MCF 10A (cell line): ENCODE results near the gene CFAP46. TPM values are rescaled to one million over a fixed set of nuclear protein-coding genes. Genes with fewer than 3 reads are reported as not detected.

Experiments
- BruUV-seq: library from RNA; stranded (reverse); fragments of 400-500 nt; replicated peaks from 2 replicates; lab custom pipeline; 2021; lab: Mats Ljungman, UMichigan
- CTCF ChIA-PET: fragments of 300-600 bp; sonication (Branson Sonifier 250); formaldehyde crosslinking; extraction: SDS; loops from one replicate; lab custom pipeline; 2021; ENCODE audit warnings: antibody characterized with exemption, inconsistent platforms; lab: Yijun Ruan, JAX
- POLR2A ChIA-PET: fragments of 300-600, 350-650 bp; sonication (Branson Sonifier 250); formaldehyde crosslinking; extraction: SDS; loops from one replicate; lab custom pipeline; 2020; ENCODE audit warnings: antibody characterized with exemption, inconsistent platforms; lab: Yijun Ruan, JAX
- DNase-seq: peaks from one replicate; pipeline ENCODE4 v3.0.0-alpha.2; 2018; ENCODE audit not compliant: unreplicated experiment
- H3K27ac Mint-ChIP-seq: one replicate; pipeline ENCODE4 v1.8.0; 2022; ENCODE audit warnings: mild to moderate bottlenecking, low read depth, mixed read lengths; ENCODE audit not compliant: unreplicated experiment
- H3K27me3 Mint-ChIP-seq: one replicate; pipeline ENCODE4 v1.8.0; 2022; ENCODE audit warnings: mixed read lengths; ENCODE audit not compliant: insufficient read depth, unreplicated experiment
- H3K36me3 Mint-ChIP-seq: one replicate; pipeline ENCODE4 v1.8.0; 2022; ENCODE audit warnings: mild to moderate bottlenecking, moderate library complexity, mixed read lengths; ENCODE audit not compliant: insufficient read depth, unreplicated experiment
- H3K4me1 Mint-ChIP-seq: one replicate; pipeline ENCODE4 v1.8.0; 2022; ENCODE audit warnings: mixed read lengths; ENCODE audit not compliant: insufficient read depth, unreplicated experiment
- H3K4me3 Mint-ChIP-seq: one replicate; pipeline ENCODE4 v1.8.0; 2022; ENCODE audit warnings: mild to moderate bottlenecking, moderate library complexity, mixed read lengths; ENCODE audit not compliant: unreplicated experiment
- H3K9me3 Mint-ChIP-seq: one replicate; pipeline ENCODE4 v1.8.0; 2022; ENCODE audit warnings: mixed read lengths; ENCODE audit not compliant: unreplicated experiment
- intact Hi-C: fragments of 100-400 bp; cut with micrococcal nuclease; formaldehyde crosslinking; loops from 2 replicates; pipeline ENCODE4 v1.14.1; 2022
- total RNA-seq: library from RNA; stranded (reverse); gene quantifications from 2 replicates; pipeline ENCODE4 v1.2.3, GENCODE V29; 2022
- TF ChIP-seq, protein P1 (sequence below): fragments of 200-600 bp; IDR thresholded peaks from one replicate; pipeline ENCODE4 v1.8.0; 2022; ENCODE audit warnings: antibody characterized with exemption, mild to moderate bottlenecking; ENCODE audit not compliant: unreplicated experiment

The CFAP46 gene
- total RNA-seq, 1 experiment from 2014 or later, result 0.33 TPM

DNA sequence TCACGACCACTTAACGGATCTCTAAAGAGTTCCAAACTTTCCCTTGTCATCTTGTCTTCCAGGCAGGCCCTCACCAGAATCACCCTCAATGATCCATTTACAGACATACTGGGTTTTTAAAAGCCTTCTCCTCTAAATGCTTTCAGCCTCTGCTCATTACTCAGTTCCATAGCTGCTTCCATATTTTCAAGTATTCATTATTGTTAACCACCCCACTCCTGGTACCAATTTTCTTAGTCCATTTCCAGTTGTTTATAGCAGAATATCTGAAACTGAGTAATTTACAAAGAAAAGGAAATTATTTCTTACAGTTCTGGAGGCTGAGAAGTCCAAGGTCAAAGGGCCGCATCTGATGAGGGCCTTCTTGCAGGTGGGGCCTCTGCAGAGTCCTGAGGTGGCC is 100.0 kb downstream of the CFAP46 start:
- Mint-ChIP-seq H3K4me3 (no peak overlapping the region), H3K27ac (no peak overlapping the region), H3K4me1 (no peaks in the 10 kb centered on the region), H3K27me3 (peaks cover 28% of the 10 kb centered on the region), H3K36me3 (no peaks in the 10 kb centered on the region), H3K9me3 (peaks cover 10% of the 10 kb centered on the region)
- ChIA-PET POLR2A (no interaction called here), CTCF (no interaction called here)
- TF ChIP-seq, protein P1, sequence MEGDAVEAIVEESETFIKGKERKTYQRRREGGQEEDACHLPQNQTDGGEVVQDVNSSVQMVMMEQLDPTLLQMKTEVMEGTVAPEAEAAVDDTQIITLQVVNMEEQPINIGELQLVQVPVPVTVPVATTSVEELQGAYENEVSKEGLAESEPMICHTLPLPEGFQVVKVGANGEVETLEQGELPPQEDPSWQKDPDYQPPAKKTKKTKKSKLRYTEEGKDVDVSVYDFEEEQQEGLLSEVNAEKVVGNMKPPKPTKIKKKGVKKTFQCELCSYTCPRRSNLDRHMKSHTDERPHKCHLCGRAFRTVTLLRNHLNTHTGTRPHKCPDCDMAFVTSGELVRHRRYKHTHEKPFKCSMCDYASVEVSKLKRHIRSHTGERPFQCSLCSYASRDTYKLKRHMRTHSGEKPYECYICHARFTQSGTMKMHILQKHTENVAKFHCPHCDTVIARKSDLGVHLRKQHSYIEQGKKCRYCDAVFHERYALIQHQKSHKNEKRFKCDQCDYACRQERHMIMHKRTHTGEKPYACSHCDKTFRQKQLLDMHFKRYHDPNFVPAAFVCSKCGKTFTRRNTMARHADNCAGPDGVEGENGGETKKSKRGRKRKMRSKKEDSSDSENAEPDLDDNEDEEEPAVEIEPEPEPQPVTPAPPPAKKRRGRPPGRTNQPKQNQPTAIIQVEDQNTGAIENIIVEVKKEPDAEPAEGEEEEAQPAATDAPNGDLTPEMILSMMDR, result no peak
- no peak for DNase-seq
- intact Hi-C loops, result no loop called here
- BruUV-seq, result no TSS peak

DNA sequence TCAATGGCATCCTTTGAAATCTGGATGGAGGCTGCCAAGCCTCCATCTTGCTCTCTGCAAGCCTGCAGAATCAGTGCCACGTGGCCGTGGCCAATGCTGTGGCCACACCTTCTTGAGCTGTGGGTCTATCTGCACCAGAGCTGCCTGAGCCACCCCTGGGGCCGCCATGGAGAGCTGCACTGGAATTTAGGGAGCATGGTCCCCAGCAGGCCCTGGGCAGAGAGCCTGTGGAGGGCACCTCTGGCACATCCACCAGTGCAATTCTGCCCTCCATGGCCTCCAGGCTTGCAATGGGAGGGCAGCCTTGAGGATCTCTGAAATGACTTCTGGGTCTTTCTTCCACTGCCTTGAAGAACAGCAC is 100.8 kb downstream of the CFAP46 start:
- DNase-seq, result no peak
- ChIA-PET CTCF (no interaction called here), POLR2A (no interaction called here)
- H3K36me3 Mint-ChIP-seq, result no peaks in the 10 kb centered on the region
- peaks cover 10% of the 10 kb centered on the region for H3K9me3 Mint-ChIP-seq
- H3K27ac Mint-ChIP-seq, result no peak overlapping the region
- intact Hi-C loops, result no loop called here
- no peak overlapping the region for H3K4me3 Mint-ChIP-seq
- TF ChIP-seq, protein P1, result no peak
- H3K4me1 Mint-ChIP-seq, result no peaks in the 10 kb centered on the region
- H3K27me3 Mint-ChIP-seq, result peaks cover 28% of the 10 kb centered on the region
- BruUV-seq, result no TSS peak

DNA sequence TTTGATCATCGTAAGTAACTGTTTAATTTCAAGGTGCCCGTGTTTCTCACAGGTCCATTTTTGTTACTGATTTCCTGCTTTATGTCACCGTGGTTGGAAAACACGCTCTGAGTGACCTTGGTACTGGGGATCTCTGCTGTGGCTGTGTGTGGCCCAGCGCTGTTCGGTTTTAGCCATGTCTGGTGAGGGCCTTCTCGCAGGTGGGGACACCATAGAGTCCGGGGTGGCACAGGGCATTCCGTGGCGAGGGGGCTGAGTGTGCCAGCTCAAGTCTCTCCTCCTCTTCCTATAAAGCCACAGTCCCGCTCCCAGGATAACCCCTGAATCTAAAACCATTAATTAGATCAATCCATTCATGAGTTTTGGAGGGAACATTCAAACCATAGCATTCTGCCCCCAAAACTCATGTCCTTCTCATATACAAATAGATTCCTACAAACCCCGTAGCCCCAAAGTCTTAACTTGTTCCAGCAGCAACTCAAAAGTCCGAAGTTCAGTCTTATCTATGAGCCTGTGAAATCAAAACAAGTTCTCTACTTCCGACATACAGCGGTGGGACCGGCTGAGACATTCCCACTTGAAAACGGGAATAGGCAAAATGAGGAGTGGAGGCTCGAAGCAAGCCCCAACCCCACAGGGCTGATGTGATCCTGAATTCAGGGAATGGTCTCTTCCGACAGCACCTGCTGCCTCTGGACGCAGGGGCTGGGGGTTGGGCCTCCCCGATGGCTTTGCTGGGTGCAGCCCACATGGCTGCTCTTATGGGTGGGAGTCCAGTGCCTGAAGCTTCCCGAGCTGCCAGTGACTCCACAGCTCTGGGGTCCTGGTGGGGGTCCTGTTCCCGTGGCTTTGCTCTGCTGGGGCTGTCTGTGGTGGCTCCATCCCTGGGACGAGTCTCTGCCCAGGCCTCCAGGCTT is 101.4 kb downstream of the CFAP46 start:
- Mint-ChIP-seq H3K27ac (no peak overlapping the region), H3K9me3 (peaks cover 10% of the 10 kb centered on the region), H3K4me1 (no peaks in the 10 kb centered on the region), H3K4me3 (no peak overlapping the region), H3K27me3 (peaks cover 28% of the 10 kb centered on the region), H3K36me3 (no peaks in the 10 kb centered on the region)
- DNase-seq, result no peak
- BruUV-seq, result no TSS peak
- TF ChIP-seq, protein P1, result no peak
- CTCF ChIA-PET, result interaction anchor here (0.6 to 0.9 kb wide), 3 partner anchors 186 to 488 kb away, joined by 3 to 4 read pairs (median 3); no protein-coding TSS in a partner anchor
- intact Hi-C loops, result no loop called here
- POLR2A ChIA-PET, result no interaction called here

DNA sequence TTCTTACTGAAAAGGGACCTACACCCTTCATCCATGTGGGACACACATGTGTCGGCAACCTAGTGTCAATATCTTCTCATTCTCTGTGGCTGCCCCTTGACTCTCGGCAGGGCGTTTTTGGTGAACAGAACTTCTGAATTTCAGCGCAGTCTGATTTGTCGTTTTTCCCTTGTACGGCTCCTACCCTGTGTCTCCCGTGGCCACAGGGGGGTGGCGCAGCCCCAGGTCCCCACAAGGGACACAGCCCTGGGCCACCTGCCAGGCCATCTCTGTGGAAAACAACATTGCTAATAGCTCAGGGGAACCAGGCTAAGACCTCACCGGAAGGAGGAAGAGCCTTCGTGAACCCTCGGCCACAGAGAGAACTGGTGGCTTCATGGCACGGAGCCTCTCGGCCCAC is 103.3 kb downstream of the CFAP46 start:
- no peak for DNase-seq
- H3K36me3 Mint-ChIP-seq, result no peaks in the 10 kb centered on the region
- no TSS peak for BruUV-seq
- H3K27ac Mint-ChIP-seq, result no peak overlapping the region
- no peak overlapping the region for H3K4me3 Mint-ChIP-seq
- peaks cover 10% of the 10 kb centered on the region for H3K9me3 Mint-ChIP-seq
- intact Hi-C loops, result loop anchor here (10.0 kb wide), 1 partner anchor 486 kb away; no protein-coding TSS in a partner anchor
- H3K4me1 Mint-ChIP-seq, result no peaks in the 10 kb centered on the region
- H3K27me3 Mint-ChIP-seq, result peaks cover 28% of the 10 kb centered on the region
- TF ChIP-seq, protein P1, result no peak
- CTCF ChIA-PET, result interaction anchor here (1.5 kb wide), 1 partner anchor 304 kb away, joined by 7 read pairs; no protein-coding TSS in a partner anchor
- POLR2A ChIA-PET, result interaction anchor here (1.6 kb wide), 1 partner anchor 420 kb away, joined by 3 read pairs; no protein-coding TSS in a partner anchor
